Liver (tissue), 9 donors: Measurements from ENCODE around the gene BCAS1. TPM values are rescaled to one million over a fixed set of nuclear protein-coding genes. Genes with fewer than 3 reads are reported as not detected.

Source experiments
- DNase-seq: peaks from one replicate; pipeline ENCODE4 v3.0.0-alpha.2; 2017; ENCODE audit warnings: low spot score
- H3K27ac ChIP-seq, 2 donors: one replicate each; pipeline ENCODE4 v1.7.0; 2013; ENCODE audit warnings: inconsistent platforms in 2 of 2, low read length in 2 of 2, control low read depth in 1 of 2, low read depth in 1 of 2, mild to moderate bottlenecking in 1 of 2
- H3K27me3 ChIP-seq, 4 donors: one replicate each; pipeline versions ENCODE4 v1.6.1 to v1.7.0; 2013; ENCODE audit warnings: low read length in 3 of 4, inconsistent platforms in 1 of 4, mild to moderate bottlenecking in 1 of 4, moderate library complexity in 1 of 4; ENCODE audit not compliant: control insufficient read depth in 4 of 4, insufficient read depth in 4 of 4
- H3K36me3 ChIP-seq, 4 donors: one replicate each; pipeline versions ENCODE4 v1.6.1 to v1.7.0; 2013; ENCODE audit warnings: low read length in 3 of 4, mild to moderate bottlenecking in 3 of 4, low read depth in 1 of 4, moderate library complexity in 1 of 4; ENCODE audit not compliant: control insufficient read depth in 4 of 4, insufficient read depth in 3 of 4
- H3K4me1 ChIP-seq, 4 donors: one replicate each; pipeline versions ENCODE4 v1.6.1 to v1.7.0; 2013; ENCODE audit warnings: low read length in 3 of 4, mild to moderate bottlenecking in 3 of 4, moderate library complexity in 1 of 4; ENCODE audit not compliant: control insufficient read depth in 4 of 4, insufficient read depth in 4 of 4
- H3K4me3 ChIP-seq, 3 donors: one replicate each; pipeline versions ENCODE4 v1.6.1 to v1.7.0; 2013; ENCODE audit warnings: low read length in 3 of 3, control low read depth in 1 of 3, low read depth in 1 of 3, mild to moderate bottlenecking in 1 of 3
- H3K9ac ChIP-seq, 2 donors: one replicate each; pipeline ENCODE4 v1.7.0; 2013; ENCODE audit warnings: low read length in 2 of 2, mild to moderate bottlenecking in 2 of 2, moderate library complexity in 2 of 2, control low read depth in 1 of 2, low read depth in 1 of 2
- H3K9me3 ChIP-seq, 4 donors: one replicate each; pipeline versions ENCODE4 v1.6.1 to v1.7.0; 2013; ENCODE audit warnings: low read length in 3 of 4; ENCODE audit not compliant: control insufficient read depth in 4 of 4
- ATF3 ChIP-seq: IDR thresholded peaks from 2 replicates; pipeline ENCODE4 v1.6.1; 2016; ENCODE audit warnings: antibody characterized with exemption
- CTCF ChIP-seq: fragments of 150-350 bp; IDR thresholded peaks from 2 replicates; pipeline ENCODE4 v1.5.1; 2017; ENCODE audit warnings: improper control_type of control experiment, low read depth, low read length; ENCODE audit not compliant: missing input control
- FOXA1 ChIP-seq: IDR thresholded peaks from 2 replicates; pipeline ENCODE4 v1.6.1; 2016; ENCODE audit warnings: antibody characterized with exemption
- FOXA2 ChIP-seq: IDR thresholded peaks from 2 replicates; pipeline ENCODE4 v1.6.1; 2016; ENCODE audit warnings: antibody characterized with exemption
- GABPA ChIP-seq, 2 donors: IDR thresholded peaks in 1 of 2; conservative IDR thresholded peaks in 1 of 2; 2 replicates each; pipeline ENCODE4 v1.6.1; 2016; ENCODE audit warnings: antibody characterized with exemption in 2 of 2, mild to moderate bottlenecking in 1 of 2, moderate library complexity in 1 of 2
- HNF4A ChIP-seq, 2 donors: conservative IDR thresholded peaks; 2 replicates each; pipeline ENCODE4 v1.6.1; 2016; ENCODE audit warnings: antibody characterized with exemption in 2 of 2, mild to moderate bottlenecking in 2 of 2
- HNF4G ChIP-seq: IDR thresholded peaks from 2 replicates; pipeline ENCODE4 v1.6.1; 2016; ENCODE audit warnings: antibody characterized with exemption
- JUND ChIP-seq, 2 donors: IDR thresholded peaks; 2 replicates each; pipeline ENCODE4 v1.6.1; 2016; ENCODE audit warnings: antibody characterized with exemption in 2 of 2
- MAX ChIP-seq: IDR thresholded peaks from 2 replicates; pipeline ENCODE4 v1.6.1; 2016; ENCODE audit warnings: antibody characterized with exemption
- NR2F2 ChIP-seq: IDR thresholded peaks from 2 replicates; pipeline ENCODE4 v1.6.1; 2016; ENCODE audit warnings: antibody characterized with exemption
- RAD21 ChIP-seq, 2 donors: IDR thresholded peaks; 2 replicates each; pipeline ENCODE4 v1.6.1; 2016; ENCODE audit warnings: antibody characterized with exemption in 2 of 2, mild to moderate bottlenecking in 2 of 2
- REST ChIP-seq: IDR thresholded peaks from 2 replicates; pipeline ENCODE4 v1.6.1; 2016; ENCODE audit warnings: antibody characterized with exemption, mild to moderate bottlenecking
- RXRA ChIP-seq, 2 donors: IDR thresholded peaks; 2 replicates each; pipeline ENCODE4 v1.6.1; 2017 to 2018; ENCODE audit warnings: antibody characterized with exemption in 2 of 2, mild to moderate bottlenecking in 1 of 2
- SP1 ChIP-seq: IDR thresholded peaks from 2 replicates; pipeline ENCODE4 v1.6.1; 2018; ENCODE audit warnings: antibody characterized with exemption, mild to moderate bottlenecking
- TAF1 ChIP-seq: conservative IDR thresholded peaks from 2 replicates; pipeline ENCODE4 v1.6.1; 2016; ENCODE audit warnings: antibody characterized with exemption, mild to moderate bottlenecking
- YY1 ChIP-seq: IDR thresholded peaks from 2 replicates; pipeline ENCODE4 v1.6.1; 2016; ENCODE audit warnings: antibody characterized with exemption, mild to moderate bottlenecking
- WGBS: extraction: QIAGEN DNeasy Blood & Tissue Kit; methylation state at CpG from one replicate; pipeline ENCODE4 v1.1.7; 2013; 5-methylcytosine and 5-hydroxymethylcytosine counted together
- polyA plus RNA-seq, 2 donors: library from polyadenylated mRNA; stranded (reverse) in 1 of 2; unstranded in 1 of 2; fragments of 200-250 nt in 1 of 2; fragments of >200 nt in 1 of 2; fragmentation: Nextera tagmentation in 1 of 2; extraction: Ambion mirVana in 1 of 2; gene quantifications; one replicate each; pipeline versions ENCODE4 v1.2.1 to v1.2.3, GENCODE V29; 2013 to 2015
- total RNA-seq, 2 donors: library from RNA; depleted of rRNA; stranded (reverse); fragments of >200 nt; gene quantifications; one replicate each; pipeline ENCODE4 v1.2.3, GENCODE V29; 2014
- donor health status: healthy.
- donor health status: healthy.
- donor health status: healthy.
- donor health status: healthy.
- donor health status: healthy.

BCAS1 gene
- total and polyA plus RNA-seq, 4 donors: under 0.01 to 0.93 (median 0.04) TPM

- H3K9me3 ChIP-seq: no peaks in the 10 kb centered on the region
- TF ChIP-seq GABPA (IDR thresholded peaks at IDR 0.05 in 1 of 2, conservative IDR thresholded peaks at IDR 0.05 in 1 of 2) (no peak), JUND (IDR thresholded peaks at IDR 0.05) (no peak), FOXA2 (no peak), YY1 (no peak)
- H3K27me3 ChIP-seq: no peaks in the 10 kb centered on the region
- H3K36me3 ChIP-seq: no peaks in the 10 kb centered on the region
- no peak overlapping the region for H3K27ac ChIP-seq
- 73% methylated on average over 1 of the region's 1 CpG for WGBS
- no peak overlapping the region for H3K4me3 ChIP-seq
- DNase-seq: no peak
- no peak overlapping the region for H3K9ac ChIP-seq
- no peaks in the 10 kb centered on the region for H3K4me1 ChIP-seq
These were observed 18.0 kb upstream of the BCAS1 start for GRCh38 chr20:54088430-54088829.

GRCh38 chr20:54086507-54087039, 16.2 kb upstream of the BCAS1 start:
- H3K9ac ChIP-seq: no peak overlapping the region
- no peaks in the 10 kb centered on the region for H3K9me3 ChIP-seq
- no peak for DNase-seq
- no peak overlapping the region for H3K4me3 ChIP-seq
- TF ChIP-seq YY1: no peak
- TF ChIP-seq NR2F2: no peak
- no peak for TF ChIP-seq ATF3
- TF ChIP-seq CTCF: no peak
- no peak for TF ChIP-seq HNF4A (conservative IDR thresholded peaks at IDR 0.05)
- TF ChIP-seq RAD21 (IDR thresholded peaks at IDR 0.05): no peak
- TF ChIP-seq FOXA1: no peak
- TF ChIP-seq SP1: no peak
- no peak for TF ChIP-seq REST
- TF ChIP-seq TAF1: no peak
- no peaks in the 10 kb centered on the region for H3K36me3 ChIP-seq
- no peaks in the 10 kb centered on the region for H3K4me1 ChIP-seq
- H3K27ac ChIP-seq: no peak overlapping the region
- 71% methylated on average over 12 of the region's 12 CpGs for WGBS
- H3K27me3 ChIP-seq: no peaks in the 10 kb centered on the region

- TF ChIP-seq GABPA (IDR thresholded peaks at IDR 0.05 in 1 of 2, conservative IDR thresholded peaks at IDR 0.05 in 1 of 2): no peak
- no peak for TF ChIP-seq HNF4G
- TF ChIP-seq MAX: no peak
- no peak for TF ChIP-seq JUND (IDR thresholded peaks at IDR 0.05)
- no peak for TF ChIP-seq TAF1
- TF ChIP-seq HNF4A (conservative IDR thresholded peaks at IDR 0.05): no peak
- no peak for TF ChIP-seq REST
- no peak for TF ChIP-seq FOXA2
- TF ChIP-seq RXRA (IDR thresholded peaks at IDR 0.05): no peak
- no peak for TF ChIP-seq NR2F2
- no peak for TF ChIP-seq CTCF
- H3K9me3 ChIP-seq: no peaks in the 10 kb centered on the region
- H3K4me1 ChIP-seq: no peaks in the 10 kb centered on the region
- no peak overlapping the region for H3K9ac ChIP-seq
- whole genome bisulfite sequencing: 84% methylated on average over 3 of the region's 3 CpGs
- H3K36me3 ChIP-seq: no peaks in the 10 kb centered on the region
- no peak overlapping the region for H3K27ac ChIP-seq
- no peaks in the 10 kb centered on the region for H3K27me3 ChIP-seq
- DNase-seq: no peak
- no peak overlapping the region for H3K4me3 ChIP-seq
These were observed 15.5 kb upstream of the BCAS1 start for GRCh38 chr20:54085910-54086309.
